BJ (cell line): ENCODE measurements around the gene FBXO34. TPM values are rescaled to one million over a fixed set of nuclear protein-coding genes. Genes with fewer than 3 reads are reported as not detected.

Source experiments
- CTCF ChIA-PET: fragments of 350-600 bp; formaldehyde crosslinking; extraction: SDS; loops from one replicate; lab custom pipeline; 2021; ENCODE audit warnings: antibody characterized with exemption, inconsistent platforms; lab: Yijun Ruan, JAX
- POLR2A ChIA-PET: fragments of 300-600 bp; sonication (Branson Sonifier 250); formaldehyde crosslinking; extraction: SDS; loops from one replicate; lab custom pipeline; 2021; ENCODE audit warnings: antibody characterized with exemption; lab: Charles Lee
- DNase-seq: peaks from one replicate; pipeline ENCODE4 v3.0.0-alpha.2; 2011; ENCODE audit warnings: low read depth
- H3K27me3 ChIP-seq: 2 replicates; pipeline ENCODE4 v1.6.0; 2011; ENCODE audit warnings: low read length; ENCODE audit not compliant: control insufficient read depth, insufficient read depth
- H3K36me3 ChIP-seq: 2 replicates; pipeline ENCODE4 v1.5.1; 2011; ENCODE audit warnings: low read length; ENCODE audit not compliant: control insufficient read depth, insufficient read depth
- H3K4me3 ChIP-seq: 2 replicates; pipeline ENCODE4 v1.5.1; 2011; ENCODE audit warnings: low read depth, mild to moderate bottlenecking, control low read depth, low read length
- CTCF ChIP-seq: IDR thresholded peaks from 2 replicates; pipeline ENCODE4 v1.5.1; 2011; ENCODE audit warnings: low read depth, mild to moderate bottlenecking, control low read depth, inconsistent platforms, low read length, moderate library complexity; ENCODE audit not compliant: insufficient read depth
- polyA plus RNA-seq: library from polyadenylated mRNA; depleted of rRNA; stranded (reverse); fragments of >200 nt; gene quantifications from 2 replicates; pipeline ENCODE4 v1.2.3, GENCODE V29; 2011

FBXO34 gene
- polyA plus RNA-seq, 1 experiment: 15.0 TPM

GRCh38 chr14:55349565-55349964 lies 78.3 kb downstream of the FBXO34 start:
- H3K36me3 ChIP-seq: peaks cover 12% of the 10 kb centered on the region
- POLR2A ChIA-PET: no interaction called here
- DNase-seq: no peak
- TF ChIP-seq CTCF: no peak
- no peaks in the 10 kb centered on the region for H3K27me3 ChIP-seq
- no peak overlapping the region for H3K4me3 ChIP-seq
- CTCF ChIA-PET: interaction anchor here (0.7 to 3.3 kb wide), 4 partner anchors 14 to 103 kb away, joined by 3 to 12 read pairs (median 4); partner anchors contain the start of gene FBXO34

- no peak for TF ChIP-seq CTCF
- ChIA-PET CTCF (interaction anchor here (0.7 to 3.3 kb wide), 4 partner anchors 13 to 104 kb away, joined by 3 to 12 read pairs (median 4); partner anchors contain the start of gene FBXO34), POLR2A (no interaction called here)
- Histone ChIP-seq H3K36me3 (peaks cover 12% of the 10 kb centered on the region), H3K4me3 (no peak overlapping the region), H3K27me3 (no peaks in the 10 kb centered on the region)
- no peak for DNase-seq
These were observed 79.2 kb downstream of the FBXO34 start for GRCh38 chr14:55350461-55350860.

GRCh38 chr14:55351111-55351510 lies 79.9 kb downstream of the FBXO34 start:
- ChIA-PET POLR2A (no interaction called here), CTCF (interaction anchor here (1.4 to 3.3 kb wide), 2 partner anchors 80 to 94 kb away, joined by 4 to 12 read pairs; partner anchors contain the start of gene FBXO34)
- DNase-seq: no peak
- Histone ChIP-seq H3K4me3 (no peak overlapping the region), H3K36me3 (peaks cover 15% of the 10 kb centered on the region), H3K27me3 (no peaks in the 10 kb centered on the region)
- no peak for TF ChIP-seq CTCF

GRCh38 chr14:55352201-55352600 lies 81.0 kb downstream of the FBXO34 start:
- H3K27me3 ChIP-seq: no peaks in the 10 kb centered on the region
- no peak for TF ChIP-seq CTCF
- peaks cover 15% of the 10 kb centered on the region for H3K36me3 ChIP-seq
- no peak for DNase-seq
- POLR2A ChIA-PET: no interaction called here
- CTCF ChIA-PET: interaction anchor here (3.3 kb wide), 1 partner anchor 82 kb away, joined by 12 read pairs; the partner anchor contains the start of gene FBXO34
- H3K4me3 ChIP-seq: no peak overlapping the region

- Histone ChIP-seq H3K27me3 (no peaks in the 10 kb centered on the region), H3K4me3 (no peak overlapping the region), H3K36me3 (peaks cover 15% of the 10 kb centered on the region)
- CTCF ChIA-PET: interaction anchor here (0.6 to 4.3 kb wide), 30 partner anchors 8 to 232 kb away, joined by 3 to 30 read pairs (median 5); partner anchors contain the start of gene FBXO34
- no peak for TF ChIP-seq CTCF
- POLR2A ChIA-PET: no interaction called here
- no peak for DNase-seq
These were observed 82.7 kb downstream of the FBXO34 start for GRCh38 chr14:55353686-55354467.
